IPS DF 6.9 (cell line): ENCODE measurements around the gene FBXO10.
A peak's percentile ranks its signal among the peaks of the same experiment; 100 is the strongest.

Source experiments
- DNase-seq: peaks from one replicate; pipeline ENCODE4 v3.0.0-alpha.2; 2013; ENCODE audit warnings: low read depth, low spot score
- H3K27ac ChIP-seq: one replicate; pipeline ENCODE4 v1.5.1; 2013; ENCODE audit warnings: low read length, control low read depth
- H3K27me3 ChIP-seq: 2 replicates; pipeline ENCODE4 v1.6.1; 2013; ENCODE audit warnings: mild to moderate bottlenecking, low read length; ENCODE audit not compliant: control insufficient read depth, insufficient read depth
- H3K36me3 ChIP-seq: 2 replicates; pipeline ENCODE4 v1.6.1; 2013; ENCODE audit warnings: low read length; ENCODE audit not compliant: control insufficient read depth, insufficient read depth
- H3K4me1 ChIP-seq: 2 replicates; pipeline ENCODE4 v1.6.1; 2013; ENCODE audit warnings: low read length; ENCODE audit not compliant: control insufficient read depth, insufficient read depth
- H3K4me3 ChIP-seq: 2 replicates; pipeline ENCODE4 v1.5.1; 2013; ENCODE audit warnings: mild to moderate bottlenecking, low read length
- H3K9me3 ChIP-seq: 2 replicates; pipeline ENCODE4 v1.6.1; 2013; ENCODE audit warnings: low read length, inconsistent platforms; ENCODE audit not compliant: control insufficient read depth, insufficient read depth
- WGBS: extraction: QIAGEN DNeasy Blood & Tissue Kit; methylation state at CpG from one replicate; pipeline ENCODE4 v1.1.7; 2013; ENCODE audit warnings: mixed read lengths, missing lambda C conversion rate; ENCODE audit not compliant: insufficient read length, insufficient coverage; 5-methylcytosine and 5-hydroxymethylcytosine counted together

FBXO10 gene

DNA sequence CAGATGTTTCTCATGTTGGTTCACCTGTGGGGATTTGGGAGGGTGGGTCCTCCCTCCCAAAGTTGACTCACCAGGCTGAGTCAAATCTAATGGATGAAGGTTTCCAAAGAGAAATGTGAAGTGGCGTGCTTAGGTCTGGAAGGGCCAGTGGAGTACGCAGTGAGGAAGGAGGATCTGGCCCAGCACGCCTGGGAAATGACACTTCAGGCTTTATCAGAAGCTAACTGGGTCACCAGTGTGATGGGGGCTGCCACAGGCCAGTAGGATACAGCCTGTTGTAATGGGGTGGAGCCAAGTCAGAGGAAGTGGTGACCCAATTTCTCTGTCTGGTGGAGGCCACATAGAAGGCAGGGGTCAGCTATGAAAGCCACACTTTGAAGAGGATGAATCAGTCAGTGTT, 72.4 kb downstream of the FBXO10 start:
- no peak overlapping the region for H3K4me3 ChIP-seq
- no peaks in the 10 kb centered on the region for H3K4me1 ChIP-seq
- no peaks in the 10 kb centered on the region for H3K9me3 ChIP-seq
- no peak overlapping the region for H3K27ac ChIP-seq
- H3K27me3 ChIP-seq = no peaks in the 10 kb centered on the region
- no CpG with 5 or more reads among the region's 3 CpGs for WGBS
- no peak for DNase-seq
- peaks cover 24% of the 10 kb centered on the region; the same call in 1 of the 2 replicates for H3K36me3 ChIP-seq

DNA sequence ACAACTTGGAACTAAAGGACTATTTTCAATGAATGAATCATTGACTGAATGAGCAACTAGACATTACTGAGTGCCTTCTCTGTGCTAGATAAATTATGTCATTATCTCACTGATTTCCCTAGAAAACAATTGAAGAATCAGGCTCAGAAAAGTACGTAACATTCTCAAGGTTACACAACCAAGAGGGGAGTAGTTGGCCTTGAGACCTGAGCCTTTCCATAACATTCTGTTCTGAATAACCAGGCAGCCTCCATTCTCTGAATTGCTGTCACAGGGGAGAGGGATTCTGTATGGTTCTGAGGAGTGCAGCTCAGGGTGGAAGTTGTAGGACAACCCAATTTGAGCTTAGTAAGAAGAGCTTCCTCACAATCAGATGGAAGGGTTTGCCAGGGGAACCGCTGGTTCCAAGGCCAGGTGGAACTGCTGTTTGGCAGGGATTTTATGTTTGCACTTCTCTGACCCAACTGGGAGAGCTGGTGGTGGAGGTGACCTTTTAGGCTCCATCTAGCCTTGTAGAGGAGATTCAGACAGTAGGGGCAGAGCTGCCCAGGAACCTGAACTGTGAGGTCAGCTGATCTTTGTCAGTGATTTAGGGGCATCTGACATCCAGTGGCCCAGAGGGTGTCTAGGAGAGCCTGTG, 74.1 kb downstream of the FBXO10 start:
- H3K27ac ChIP-seq = no peak overlapping the region
- H3K27me3 ChIP-seq = no peaks in the 10 kb centered on the region
- DNase-seq = no peak
- no CpG with 5 or more reads among the region's 2 CpGs for WGBS
- H3K4me3 ChIP-seq = no peak overlapping the region
- H3K36me3 ChIP-seq = peaks cover 25% of the 10 kb centered on the region; the same call in 1 of the 2 replicates
- H3K4me1 ChIP-seq = no peaks in the 10 kb centered on the region
- no peaks in the 10 kb centered on the region for H3K9me3 ChIP-seq

DNA sequence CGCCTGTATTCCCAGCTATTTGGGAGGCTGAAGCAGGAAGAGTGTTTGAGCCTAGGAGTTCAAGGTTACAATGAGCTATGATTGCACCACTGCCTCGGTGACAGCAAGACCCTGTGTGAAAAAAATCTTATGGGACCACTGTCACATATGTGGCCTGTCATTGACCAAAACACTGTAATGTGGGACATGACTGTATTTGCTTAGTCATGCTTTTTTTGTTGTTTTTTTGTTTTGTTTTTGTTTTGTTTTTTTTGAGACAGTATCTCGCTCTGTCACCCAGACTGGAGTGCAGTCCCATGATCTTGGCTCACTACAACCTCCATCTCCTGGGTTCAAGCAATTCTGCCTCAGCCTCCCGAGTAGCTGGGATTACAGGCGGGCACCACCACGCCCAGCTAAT, 76.9 kb downstream of the FBXO10 start:
- no peaks in the 10 kb centered on the region for H3K9me3 ChIP-seq
- WGBS = no CpG with 5 or more reads among the region's 6 CpGs
- no peaks in the 10 kb centered on the region for H3K27me3 ChIP-seq
- no peak overlapping the region for H3K4me3 ChIP-seq
- DNase-seq = no peak
- no peak overlapping the region for H3K27ac ChIP-seq
- H3K4me1 ChIP-seq = no peaks in the 10 kb centered on the region
- peaks cover 30% of the 10 kb centered on the region for H3K36me3 ChIP-seq

- WGBS = no CpG with 5 or more reads among the region's 3 CpGs
- Histone ChIP-seq H3K4me3 (no peak overlapping the region), H3K36me3 (peaks cover 32% of the 10 kb centered on the region)
Measured at GRCh38 chr9:37498457-37498856, 77.7 kb downstream of the FBXO10 start.

DNA sequence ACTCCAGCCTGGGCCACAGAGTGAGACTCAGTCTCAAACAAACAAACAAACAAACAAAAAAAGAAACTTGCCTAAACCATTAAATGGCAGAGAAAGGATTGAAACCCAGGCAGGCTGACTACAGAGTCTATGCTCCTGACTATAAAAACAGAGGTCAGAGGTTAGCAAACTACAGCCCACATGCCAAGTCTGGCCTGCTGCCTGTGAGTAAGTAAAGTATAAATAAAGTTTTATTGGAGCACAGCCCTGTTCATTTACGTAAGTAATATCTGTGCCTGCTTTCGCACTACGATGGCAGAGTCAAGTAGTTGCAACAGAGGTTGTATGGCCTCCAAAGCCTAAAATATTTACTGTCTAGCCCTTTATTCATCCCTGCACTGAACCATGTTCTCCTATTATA, 78.9 kb downstream of the FBXO10 start:
- Histone ChIP-seq H3K27me3 (no peaks in the 10 kb centered on the region), H3K36me3 (peaks cover 42% of the 10 kb centered on the region), H3K9me3 (no peaks in the 10 kb centered on the region), H3K4me1 (no peaks in the 10 kb centered on the region), H3K27ac (no peak overlapping the region), H3K4me3 (no peak overlapping the region)
- WGBS = no CpG with 5 or more reads among the region's 3 CpGs
- DNase-seq = no peak

More at GRCh38 chr9:37498457-37498856, 77.7 kb downstream of the FBXO10 start:
- no peak for DNase-seq
- H3K27ac ChIP-seq = no peak overlapping the region
- no peaks in the 10 kb centered on the region for H3K4me1 ChIP-seq
- no peaks in the 10 kb centered on the region for H3K27me3 ChIP-seq
- no peaks in the 10 kb centered on the region for H3K9me3 ChIP-seq

DNA sequence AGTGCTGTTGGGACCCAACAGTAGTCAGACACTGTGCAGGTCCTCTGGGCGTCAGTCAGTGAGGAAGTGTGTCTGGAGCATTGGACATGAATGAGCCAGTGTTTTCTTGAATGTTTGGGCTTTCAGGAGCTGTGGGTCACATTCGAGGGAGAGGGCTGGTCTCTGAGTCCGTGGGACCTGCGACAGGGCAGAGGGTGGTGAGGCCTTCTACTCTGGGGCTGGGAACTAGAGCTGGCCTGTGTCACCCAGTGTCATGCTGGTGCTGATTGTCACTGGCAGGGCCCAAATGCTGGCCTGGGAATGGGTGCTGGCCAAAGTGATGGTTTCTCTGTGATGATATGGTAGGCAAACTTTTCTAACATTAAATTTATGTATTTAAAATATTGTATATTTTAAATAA, 80.2 kb downstream of the FBXO10 start:
- no peaks in the 10 kb centered on the region for H3K4me1 ChIP-seq
- H3K4me3 ChIP-seq = no peak overlapping the region
- no peak for DNase-seq
- no CpG with 5 or more reads among the region's 4 CpGs for WGBS
- peaks cover 32% of the 10 kb centered on the region for H3K36me3 ChIP-seq
- H3K27me3 ChIP-seq = no peaks in the 10 kb centered on the region
- no peak overlapping the region for H3K27ac ChIP-seq
- H3K9me3 ChIP-seq = no peaks in the 10 kb centered on the region

DNA sequence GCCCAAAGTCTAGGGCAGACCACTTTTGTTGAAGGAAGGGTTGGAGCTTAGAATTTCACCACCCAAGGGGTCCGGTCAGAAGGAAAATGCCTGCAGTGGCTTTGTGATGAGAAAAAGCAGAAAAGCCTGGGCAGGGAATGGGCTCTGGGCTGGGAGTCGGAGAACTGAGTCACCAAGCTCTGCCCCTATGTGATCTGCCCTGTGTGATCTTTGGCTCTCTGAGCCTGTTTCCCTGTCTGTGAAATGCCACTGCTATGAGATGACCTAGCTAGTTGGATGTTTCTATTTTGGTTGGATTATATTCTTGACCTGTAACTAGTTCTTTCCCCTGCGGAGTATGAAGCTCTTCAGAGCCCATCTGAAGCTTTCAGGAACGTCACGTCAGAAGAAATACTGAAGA, 80.6 kb downstream of the FBXO10 start:
- Histone ChIP-seq H3K4me3 (no peak overlapping the region), H3K27me3 (no peaks in the 10 kb centered on the region), H3K36me3 (peaks cover 31% of the 10 kb centered on the region), H3K4me1 (no peaks in the 10 kb centered on the region), H3K9me3 (no peaks in the 10 kb centered on the region), H3K27ac (no peak overlapping the region)
- no CpG with 5 or more reads among the region's 5 CpGs for whole genome bisulfite sequencing
- DNase-seq = no peak

DNA sequence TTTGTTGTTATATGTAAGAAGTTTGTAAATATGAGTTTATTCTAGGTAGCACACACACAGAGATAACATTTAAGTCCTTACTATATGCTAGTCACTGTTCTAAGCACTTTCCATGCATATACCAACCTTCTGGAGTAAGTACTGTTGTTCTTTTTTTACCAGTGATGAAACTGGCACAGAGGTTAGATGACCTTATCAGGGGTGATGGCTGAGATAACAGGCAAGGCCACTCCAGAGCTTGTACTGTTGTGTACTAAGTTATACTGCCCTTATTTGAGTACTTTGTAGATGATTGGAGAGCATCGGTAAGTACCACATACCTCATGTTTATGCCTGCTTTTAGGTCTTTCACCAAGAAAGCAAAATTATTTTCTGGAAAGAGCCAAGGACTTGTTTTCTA, 84.2 kb downstream of the FBXO10 start:
- no peaks in the 10 kb centered on the region for H3K4me1 ChIP-seq
- no peak overlapping the region for H3K4me3 ChIP-seq
- H3K27ac ChIP-seq = no peak overlapping the region
- WGBS = no CpG with 5 or more reads among the region's 1 CpG
- no peaks in the 10 kb centered on the region for H3K9me3 ChIP-seq
- H3K36me3 ChIP-seq = peaks cover 25% of the 10 kb centered on the region
- no peaks in the 10 kb centered on the region for H3K27me3 ChIP-seq
- no peak for DNase-seq

DNA sequence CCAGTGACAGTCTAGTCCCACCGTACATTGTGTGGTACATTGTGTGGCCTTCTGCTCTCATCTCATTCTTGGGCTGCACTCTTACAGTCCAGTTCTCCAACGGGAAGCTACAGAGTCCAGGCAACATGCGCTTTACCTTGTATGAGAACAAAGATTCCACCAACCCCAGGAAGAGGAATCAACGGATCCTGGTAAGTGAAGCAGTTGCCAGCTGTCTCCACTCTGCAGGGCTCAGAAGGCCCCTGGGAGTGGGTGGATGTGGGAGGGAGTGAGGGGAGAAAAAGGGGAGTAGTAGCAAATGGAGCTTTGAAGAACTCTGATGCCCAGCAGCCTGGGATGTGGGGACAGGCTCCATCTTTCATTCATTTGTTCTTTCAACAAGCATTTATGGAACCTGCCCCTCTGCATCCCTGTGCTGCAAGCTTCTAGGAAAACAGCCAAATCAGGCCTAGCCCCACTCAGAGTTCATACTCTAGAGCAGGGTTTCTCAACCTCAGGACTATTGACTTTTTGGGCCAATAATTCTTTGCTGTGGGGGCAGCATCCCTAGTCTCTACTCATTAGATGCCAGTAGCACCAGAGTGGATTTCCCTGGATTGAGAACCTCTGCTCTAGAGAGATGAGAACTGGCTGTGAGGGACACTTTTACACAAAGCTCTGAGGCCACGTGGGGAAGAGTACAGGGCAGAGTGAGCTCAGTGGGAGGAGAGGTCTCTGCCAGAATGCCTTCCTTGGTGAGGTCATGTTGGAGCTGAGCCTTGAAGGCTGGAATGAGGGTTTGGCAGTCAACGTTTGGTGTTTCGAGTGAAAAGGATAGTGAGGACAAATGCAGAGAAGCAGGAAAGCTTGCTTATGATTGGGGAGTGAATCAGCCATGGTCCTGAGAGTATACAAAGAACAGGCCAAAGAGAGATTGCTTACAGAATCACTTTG, 89.3 kb downstream of the FBXO10 start:
- H3K4me3 ChIP-seq = peak overlapping the region; percentile 59; the same call in 1 of the 2 replicates
- H3K9me3 ChIP-seq = no peaks in the 10 kb centered on the region
- H3K27ac ChIP-seq = no peak overlapping the region
- no peaks in the 10 kb centered on the region; the same call in 1 of the 2 replicates for H3K36me3 ChIP-seq
- DNase-seq = no peak
- peaks cover 5% of the 10 kb centered on the region; the same call in 1 of the 2 replicates for H3K4me1 ChIP-seq
- H3K27me3 ChIP-seq = no peaks in the 10 kb centered on the region
- no CpG with 5 or more reads among the region's 7 CpGs for WGBS

DNA sequence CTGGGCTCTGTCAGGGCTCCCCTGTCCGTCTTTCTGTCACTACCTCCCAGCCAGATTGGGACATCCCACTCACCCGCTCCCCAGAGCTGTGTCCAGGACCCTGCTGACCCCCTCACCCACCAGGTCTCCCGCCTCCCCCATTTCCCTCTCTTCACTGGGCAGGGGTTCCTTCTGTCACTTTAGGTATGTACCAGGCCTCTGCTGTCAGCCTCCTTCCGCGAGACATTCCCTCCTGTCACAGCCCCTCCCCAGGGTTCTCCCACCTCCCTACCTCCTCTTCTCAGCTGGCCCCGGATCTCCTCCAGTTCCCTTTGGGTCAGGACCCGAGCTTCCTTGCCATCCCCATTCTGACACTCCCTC, 89.9 kb downstream of the FBXO10 start:
- WGBS = no CpG with 5 or more reads among the region's 7 CpGs
- Histone ChIP-seq H3K4me1 (peaks cover 5% of the 10 kb centered on the region; the same call in 1 of the 2 replicates), H3K9me3 (no peaks in the 10 kb centered on the region), H3K4me3 (peak overlapping the region; percentile 59), H3K36me3 (no peaks in the 10 kb centered on the region; the same call in 1 of the 2 replicates), H3K27ac (no peak overlapping the region), H3K27me3 (no peaks in the 10 kb centered on the region)
- no peak for DNase-seq
